COLO829 (cell line): ENCODE results near the gene MBD5.

ENCODE experiments used
- DNase-seq: peaks from one replicate; pipeline ENCODE4 v3.0.0; 2012; ENCODE audit warnings: low spot score

MBD5 gene

GRCh38 chr2:148548716-148549400 lies 528.0 kb downstream of the MBD5 start:
- no peak for DNase-seq

- DNase-seq = no peak
These were observed 531.9 kb downstream of the MBD5 start for GRCh38 chr2:148552675-148553331.

GRCh38 chr2:148553332-148553887 lies 532.5 kb downstream of the MBD5 start:
- DNase-seq = no peak

- DNase-seq = no peak
These were observed 533.8 kb downstream of the MBD5 start for GRCh38 chr2:148554459-148555247.

GRCh38 chr2:148555622-148556294 lies 534.9 kb downstream of the MBD5 start:
- no peak for DNase-seq

GRCh38 chr2:148557844-148558436 lies 537.0 kb downstream of the MBD5 start:
- no peak for DNase-seq

GRCh38 chr2:148560496-148560895 lies 539.6 kb downstream of the MBD5 start:
- DNase-seq = no peak

GRCh38 chr2:148561389-148561788 lies 540.5 kb downstream of the MBD5 start:
- no peak for DNase-seq

GRCh38 chr2:148565272-148565894 lies 544.5 kb downstream of the MBD5 start:
- DNase-seq = no peak
